ENCODE data around the gene RDH14.

The RDH14 gene

DNA sequence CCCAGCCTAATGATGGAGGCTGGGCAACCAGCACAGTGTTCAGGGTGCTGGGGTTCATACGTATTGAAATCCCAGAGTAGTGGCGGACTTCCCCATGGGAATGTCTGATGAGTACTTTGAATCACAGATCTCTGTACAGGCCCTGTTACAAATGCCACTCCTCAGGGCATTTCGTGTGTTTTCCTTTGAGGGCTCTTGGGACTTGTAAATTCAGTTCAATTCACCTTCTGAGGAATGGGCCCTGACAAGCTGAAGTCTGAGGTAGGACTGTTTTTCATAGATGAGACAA, 288 bp upstream of the RDH14 start:
- no peak for DNase-seq

DNA sequence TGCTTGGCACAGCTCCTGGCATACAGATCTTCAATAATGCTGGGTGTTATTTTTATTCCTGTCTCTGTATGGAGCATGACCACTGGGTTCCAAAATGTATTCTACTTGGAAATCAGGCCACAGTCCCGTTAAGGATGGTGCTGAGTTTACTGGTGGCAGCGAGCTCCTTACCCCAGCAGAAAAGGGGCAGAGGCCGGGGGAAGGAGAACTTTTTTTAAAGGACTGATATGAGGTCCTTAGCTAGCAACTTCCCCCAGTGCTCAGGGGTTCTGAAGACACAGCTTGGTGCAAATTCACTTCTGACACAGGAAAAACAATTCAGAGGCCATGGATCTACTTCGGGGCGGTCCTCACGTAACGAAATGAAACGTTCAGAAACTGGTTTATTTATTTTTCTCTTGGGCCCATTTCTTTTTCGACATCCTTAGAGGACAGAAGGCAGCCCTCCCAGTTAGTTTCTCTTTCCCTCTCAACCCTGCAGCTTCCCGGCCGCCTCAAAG, 872 bp downstream of the RDH14 start:
- DNase-seq, result no peak

DNA sequence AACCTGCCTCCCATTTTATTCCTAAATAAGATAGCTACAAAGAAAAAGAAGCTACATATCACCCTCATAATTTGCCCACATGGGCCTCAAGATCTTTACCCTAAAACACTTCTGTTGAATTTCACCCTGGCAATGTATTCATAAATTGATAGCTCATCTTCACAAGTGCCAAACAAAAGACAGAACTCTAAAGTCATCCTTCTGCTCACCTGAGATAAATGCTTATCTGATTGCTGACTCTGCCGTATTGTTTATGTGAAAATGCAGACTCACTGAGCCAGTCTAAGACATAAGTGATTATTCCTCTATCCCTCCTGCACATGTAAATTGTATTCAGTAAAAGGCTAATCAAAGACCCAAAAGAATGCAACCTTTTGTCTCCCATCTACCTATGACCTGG, 2.0 kb downstream of the RDH14 start:
- no peak for DNase-seq

DNA sequence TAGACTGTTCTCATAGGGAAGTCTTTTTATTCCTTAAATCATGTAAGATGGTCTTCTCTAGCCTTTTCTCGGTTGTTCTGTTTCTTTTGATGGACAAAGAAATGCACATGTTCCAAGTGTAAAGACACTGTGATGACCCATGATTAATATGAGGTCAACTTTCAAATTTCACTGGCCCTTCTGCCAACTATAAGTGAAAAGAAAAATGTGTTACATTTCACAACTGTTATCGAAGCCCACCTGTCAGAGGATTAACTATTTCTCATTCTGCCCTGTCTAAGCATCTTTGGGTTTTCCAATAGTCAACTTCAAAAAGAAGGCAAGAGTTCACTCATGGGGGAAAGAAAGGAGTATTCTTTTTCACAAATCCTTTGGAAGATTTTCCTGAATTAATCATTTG, 3.3 kb downstream of the RDH14 start:
- DNase-seq, result no peak

DNA sequence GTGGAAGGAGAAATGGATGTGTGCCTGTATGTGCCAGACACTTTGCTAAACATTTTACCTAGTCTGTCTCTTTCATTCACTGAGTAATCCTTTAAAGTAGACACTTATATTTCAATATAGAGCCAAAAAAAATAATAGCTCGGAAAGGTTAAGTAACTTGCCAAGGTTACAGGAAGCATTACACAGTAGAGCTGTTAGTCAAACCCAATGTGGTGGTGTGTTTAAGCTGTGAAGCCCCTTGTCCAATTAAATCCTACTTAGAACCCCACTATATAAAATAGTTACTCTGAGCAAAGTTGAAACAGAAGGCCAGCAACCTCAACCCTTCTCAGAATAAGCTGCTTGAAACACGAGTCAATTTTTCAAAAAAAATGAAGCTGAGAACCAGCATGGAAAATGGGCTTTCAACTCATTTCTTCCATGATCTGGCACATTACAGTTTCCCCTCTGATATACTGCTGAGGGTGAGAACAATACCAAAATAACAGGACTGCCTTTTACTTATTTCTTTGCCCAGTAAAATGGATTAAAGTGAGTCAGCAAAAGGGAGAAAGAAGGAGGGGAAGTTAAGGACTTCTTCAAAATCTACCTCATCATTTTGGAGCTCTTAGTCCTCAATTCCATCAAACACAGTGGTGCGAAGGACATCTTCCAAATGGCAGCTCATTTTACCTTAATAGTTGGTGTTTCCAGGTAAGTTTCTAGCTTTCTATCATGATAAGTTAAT, 7.9 kb downstream of the RDH14 start:
- no peak for DNase-seq

DNA sequence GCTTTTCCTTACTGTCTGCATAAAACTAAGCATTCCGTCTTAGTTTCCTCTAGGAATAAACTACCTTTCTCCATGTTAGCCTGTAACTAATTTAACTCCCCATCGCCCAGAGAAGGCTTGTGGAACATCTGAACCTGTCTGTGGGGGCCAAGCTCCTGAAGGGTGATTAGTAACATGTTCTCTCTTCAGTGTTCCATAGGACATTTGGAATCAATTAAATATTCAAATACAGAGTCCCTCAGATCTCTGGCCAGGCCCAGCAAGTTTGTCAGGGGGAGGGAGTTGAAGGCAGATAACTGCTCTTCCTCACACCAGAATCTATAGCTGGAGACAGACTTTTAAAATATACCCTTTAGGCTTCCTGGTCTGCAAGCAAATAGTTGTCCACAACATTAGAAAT, 8.8 kb downstream of the RDH14 start:
- no peak for DNase-seq

DNA sequence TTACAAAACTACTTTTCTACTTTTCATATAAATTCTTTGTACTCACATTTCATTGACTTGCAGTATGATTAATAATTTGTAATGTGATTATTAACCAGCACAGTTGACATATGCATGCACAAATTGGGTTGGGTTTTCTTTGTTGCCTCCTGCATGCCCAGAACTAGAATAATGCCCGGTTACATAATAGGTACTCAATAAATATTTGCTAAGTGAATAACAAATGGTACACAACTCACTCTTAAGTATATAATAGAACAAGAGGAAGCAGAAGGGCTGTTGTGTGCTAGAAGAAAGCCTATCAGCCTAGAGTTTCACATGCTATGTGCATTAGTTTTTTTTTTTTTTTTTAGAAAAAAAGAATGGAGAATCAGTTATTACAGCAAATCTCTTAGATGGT, 9.3 kb downstream of the RDH14 start:
- DNase-seq, result no peak

DNA sequence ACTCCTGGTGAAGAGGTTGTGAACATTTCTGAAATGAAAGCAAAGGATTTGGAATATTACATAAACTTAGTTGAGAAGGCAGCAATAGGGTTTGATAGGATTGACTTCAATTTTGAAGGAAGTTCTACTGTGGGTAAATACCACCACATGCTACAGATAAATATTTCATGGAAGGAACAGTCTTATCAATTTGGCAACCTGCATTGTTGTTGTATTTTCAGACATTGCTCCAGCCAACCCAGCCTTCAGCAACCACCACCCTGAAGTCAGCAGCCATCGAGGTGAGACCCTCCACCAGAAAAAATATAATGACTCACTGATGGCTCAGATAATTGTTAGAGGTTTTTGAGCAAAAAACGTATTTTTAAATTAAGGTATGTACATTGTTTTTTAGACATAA, 10.0 kb downstream of the RDH14 start:
- no peak for DNase-seq

DNA sequence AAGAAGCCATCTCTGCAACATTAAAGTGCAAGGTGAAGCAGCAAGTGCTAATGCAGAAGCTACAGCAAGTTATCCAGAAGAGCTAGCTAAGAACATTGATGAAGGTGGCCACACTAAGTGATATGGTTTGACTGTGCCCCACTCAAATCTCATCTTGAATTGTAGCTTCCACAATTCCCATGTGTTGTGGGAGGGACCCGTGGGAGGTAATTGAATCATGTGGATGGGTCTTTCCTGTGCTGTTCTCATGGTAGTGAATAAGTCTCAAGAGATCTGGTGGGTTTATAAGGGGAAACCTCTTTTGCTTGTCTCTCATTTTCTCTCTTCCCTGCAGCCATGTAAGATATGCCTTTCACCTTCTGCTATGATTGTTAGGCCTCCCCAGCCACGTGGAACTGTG, 11.4 kb downstream of the RDH14 start:
- no peak for DNase-seq

DNA sequence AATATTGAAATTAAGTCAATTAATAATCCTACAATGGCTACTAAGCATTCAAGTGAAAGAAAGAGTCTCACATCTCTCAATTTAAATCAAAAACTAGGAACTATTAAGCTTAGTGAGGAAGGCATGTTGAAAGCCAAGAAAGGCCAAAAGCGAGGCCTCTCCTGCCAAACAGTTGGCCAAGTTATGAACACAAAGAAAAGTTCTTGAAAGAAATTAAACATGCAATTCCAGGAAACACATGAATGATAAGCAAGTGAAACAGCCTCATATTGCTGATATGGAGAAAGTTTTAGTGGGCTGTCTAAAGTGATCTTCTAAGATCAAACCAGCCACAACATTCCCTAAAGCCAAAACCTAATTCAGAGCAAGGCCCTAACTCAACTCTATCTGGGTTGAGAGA, 11.8 kb downstream of the RDH14 start:
- no peak for DNase-seq

DNA sequence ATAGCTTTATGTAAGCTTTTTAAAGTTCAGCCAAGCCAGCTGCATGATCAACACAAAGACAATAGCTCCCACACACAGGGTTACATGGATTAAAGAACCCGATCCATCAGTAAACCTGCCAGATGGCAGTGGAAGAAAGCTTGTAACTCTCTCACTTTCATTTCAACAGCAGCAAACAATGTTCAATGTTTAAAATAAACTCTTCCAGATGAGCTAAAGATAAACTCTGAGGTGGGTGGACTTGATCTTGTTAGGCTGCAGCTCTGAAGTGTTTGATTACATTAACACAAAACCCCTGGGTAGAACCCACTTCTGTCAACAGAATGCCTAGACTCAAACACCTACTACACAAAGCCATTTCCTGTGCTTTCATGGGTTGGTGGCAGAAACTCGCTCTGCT, 13.9 kb downstream of the RDH14 start:
- no peak for DNase-seq

DNA sequence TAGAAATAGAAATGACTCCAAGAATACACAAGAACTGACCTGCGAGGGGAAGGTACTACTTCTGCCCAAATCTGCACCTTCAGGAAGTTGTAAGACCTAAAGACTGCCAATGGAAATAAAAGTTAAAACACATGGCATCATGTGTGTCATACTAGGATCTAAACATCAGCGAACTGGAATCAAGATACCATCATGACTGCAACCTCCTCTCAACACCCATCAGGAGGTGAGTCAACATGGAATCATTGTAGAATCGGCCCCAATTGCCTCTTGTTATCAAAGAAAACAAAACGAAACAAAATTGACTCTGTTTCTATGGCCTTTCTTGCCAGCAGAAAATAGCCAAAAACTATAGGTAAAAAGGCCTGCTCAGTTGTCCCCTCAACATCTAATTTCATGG, 15.1 kb downstream of the RDH14 start:
- no peak for DNase-seq

DNA sequence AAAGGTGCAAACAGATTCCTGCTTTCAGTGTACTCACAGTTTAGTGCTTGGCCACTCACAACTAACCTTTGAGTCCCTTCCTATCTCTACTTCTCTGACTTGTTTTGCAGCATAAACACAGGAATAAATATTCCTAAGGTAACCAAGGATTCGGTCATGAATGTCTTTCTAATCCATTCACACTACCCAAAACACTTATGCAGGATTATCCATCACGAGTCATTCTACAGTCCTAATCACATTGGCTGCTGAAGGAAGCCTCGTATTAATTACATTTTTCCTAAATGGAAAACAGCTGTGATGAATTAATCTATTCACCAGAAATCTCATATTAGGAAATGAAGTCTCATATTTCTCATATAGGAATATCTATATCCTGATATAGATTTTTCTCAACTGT, 16.3 kb downstream of the RDH14 start:
- DNase-seq, result no peak

DNA sequence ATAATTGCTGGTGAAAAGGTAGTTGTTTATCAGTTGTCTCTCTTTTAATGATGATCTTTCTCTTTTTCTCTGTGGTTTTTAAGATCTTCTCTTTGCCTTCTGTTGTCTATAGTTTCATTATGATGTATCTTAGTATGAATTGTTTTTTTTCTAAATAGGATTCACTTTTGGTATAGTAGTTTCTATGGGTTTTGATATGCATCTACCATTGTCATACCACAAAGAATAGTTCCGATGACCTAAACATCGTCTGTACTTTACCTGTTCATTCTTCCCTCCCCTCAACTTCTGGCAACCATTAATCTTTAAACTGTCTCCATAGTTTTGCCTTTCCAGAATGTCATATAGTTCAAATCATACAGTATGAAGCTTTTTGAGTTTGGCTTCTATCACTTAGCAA, 19.6 kb downstream of the RDH14 start:
- no peak for DNase-seq

DNA sequence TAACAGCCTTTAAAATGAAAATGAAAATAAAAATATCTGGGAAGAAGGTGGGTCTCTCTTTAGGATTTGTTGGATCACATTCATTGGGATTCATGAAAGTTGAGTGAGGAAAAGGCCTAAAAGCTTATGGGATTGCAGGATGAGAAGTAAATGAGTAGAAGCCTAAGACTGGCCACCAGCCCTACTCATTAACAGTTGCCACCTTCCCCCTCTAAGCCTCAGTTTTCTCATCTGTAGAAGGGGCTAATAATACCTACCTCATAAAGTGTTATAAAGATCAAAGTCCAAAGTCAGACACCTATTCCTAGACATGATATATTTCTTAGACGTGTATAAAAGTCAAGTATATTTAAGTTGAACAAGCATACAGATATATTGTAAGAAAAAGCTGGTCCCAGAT, 23.8 kb downstream of the RDH14 start:
- DNase-seq, result no peak

DNA sequence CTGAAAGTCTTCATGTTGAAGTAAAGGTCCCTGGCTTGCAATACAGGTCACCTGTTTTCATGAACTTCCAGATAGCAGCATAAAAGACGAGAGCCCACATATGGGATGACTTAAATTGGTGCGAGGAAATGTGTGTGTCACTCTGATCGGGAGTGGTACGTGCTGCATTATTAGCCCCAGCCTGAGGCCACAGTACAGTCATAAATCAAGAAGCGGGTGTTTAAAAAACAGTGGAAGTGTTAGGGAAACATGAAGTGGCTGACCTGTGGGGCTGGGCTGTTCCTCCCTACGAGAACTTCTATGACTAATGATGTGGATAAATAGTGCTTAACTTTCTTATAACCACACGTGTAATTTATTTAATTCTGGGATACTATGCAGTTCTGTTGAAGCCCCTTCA, 24.4 kb downstream of the RDH14 start:
- no peak for DNase-seq

DNA sequence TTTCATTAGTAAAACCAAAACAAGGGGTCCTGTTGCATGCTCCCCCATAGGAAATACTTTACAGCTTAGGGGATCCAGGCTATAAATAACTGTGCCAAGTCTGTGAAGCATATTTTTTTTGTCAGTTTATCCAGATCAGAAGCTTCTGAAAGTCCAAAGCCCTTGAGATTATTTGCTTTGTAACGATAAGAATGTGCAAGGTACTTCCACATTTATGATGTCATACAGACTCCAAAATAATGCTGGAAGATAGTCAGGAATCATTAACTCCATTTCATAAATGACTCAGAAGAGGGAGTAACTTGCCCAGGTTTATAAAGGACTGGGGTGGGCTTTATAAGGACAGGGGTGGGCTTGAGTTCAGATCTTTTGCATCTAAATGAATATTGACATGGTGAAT, 29.3 kb downstream of the RDH14 start:
- DNase-seq, result no peak

DNA sequence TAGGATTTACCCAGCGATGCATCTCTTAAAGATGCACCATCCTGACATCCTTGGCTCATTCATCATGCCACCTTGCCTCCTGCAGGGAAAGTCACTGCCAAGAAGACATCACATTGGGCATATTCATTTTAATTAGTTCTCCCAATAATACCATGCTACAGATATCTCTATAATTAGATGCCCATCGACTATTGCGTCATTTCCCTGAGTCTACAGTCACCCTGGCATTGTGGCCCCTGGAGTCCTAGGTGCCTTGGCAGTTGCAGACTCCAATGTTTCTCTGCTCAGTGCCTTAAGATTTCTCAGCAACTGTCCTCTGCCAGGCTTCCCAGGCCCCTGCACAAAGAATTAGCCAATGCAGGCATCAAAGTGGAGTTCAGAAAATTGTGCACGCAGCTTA, 32.6 kb downstream of the RDH14 start:
- DNase-seq, result no peak

DNA sequence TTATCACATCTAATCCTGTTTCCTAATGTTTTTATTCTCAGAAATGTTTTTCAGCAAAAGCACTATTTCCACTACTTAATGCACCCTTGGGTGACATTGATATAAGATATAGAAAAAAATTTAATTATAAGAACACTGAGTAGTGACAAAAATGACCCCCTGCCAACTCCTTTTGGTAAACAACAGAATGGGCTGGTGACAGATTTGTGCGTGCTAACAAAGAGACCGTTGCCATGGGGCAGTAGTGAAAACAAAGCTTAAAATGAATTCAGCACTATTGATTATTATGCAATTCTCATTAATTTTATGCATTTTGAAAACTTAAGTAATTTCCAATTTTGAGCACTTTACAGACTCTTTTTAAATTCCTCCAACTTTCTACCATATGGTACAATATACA, 33.1 kb downstream of the RDH14 start:
- no peak for DNase-seq

DNA sequence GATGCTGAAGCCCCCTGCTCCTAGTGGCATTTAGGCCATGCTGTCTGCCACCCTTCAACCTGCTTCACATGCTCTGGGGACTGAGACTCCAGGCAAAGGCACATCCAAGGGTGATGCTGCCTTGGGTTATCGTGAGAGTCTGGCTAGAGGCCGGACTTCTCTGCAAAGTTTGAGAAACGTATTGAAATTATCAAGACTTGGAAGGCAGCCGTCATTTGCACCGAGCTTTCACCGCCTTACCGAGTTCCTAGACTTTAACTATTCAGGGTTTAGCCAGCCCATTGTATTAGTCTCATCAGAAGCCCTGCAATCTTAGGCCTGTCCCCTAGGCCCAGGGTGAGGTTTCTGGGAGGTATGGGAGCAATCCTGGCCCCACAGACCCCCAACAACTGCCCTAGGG, 34.0 kb downstream of the RDH14 start:
- DNase-seq, result no peak

DNA sequence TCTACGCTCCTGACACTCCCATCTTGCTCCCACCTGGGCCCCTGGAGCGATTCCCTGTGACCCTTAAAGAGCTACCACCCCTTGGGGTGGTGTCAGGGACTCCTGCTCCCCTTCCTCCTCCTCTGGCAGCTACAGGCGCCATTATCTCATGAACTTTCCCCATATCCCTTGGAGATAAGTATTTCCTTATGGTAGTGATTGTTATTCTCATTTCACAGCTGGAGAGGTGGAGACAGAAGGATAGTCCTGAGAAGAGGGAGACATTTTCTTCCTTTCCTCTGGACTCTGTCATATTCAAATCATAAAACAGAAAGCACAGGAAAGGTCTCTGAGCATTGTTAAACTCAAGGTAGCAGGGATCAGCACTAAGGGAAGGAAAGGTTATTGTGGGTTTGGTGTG, 34.6 kb downstream of the RDH14 start:
- DNase-seq, result no peak

DNA sequence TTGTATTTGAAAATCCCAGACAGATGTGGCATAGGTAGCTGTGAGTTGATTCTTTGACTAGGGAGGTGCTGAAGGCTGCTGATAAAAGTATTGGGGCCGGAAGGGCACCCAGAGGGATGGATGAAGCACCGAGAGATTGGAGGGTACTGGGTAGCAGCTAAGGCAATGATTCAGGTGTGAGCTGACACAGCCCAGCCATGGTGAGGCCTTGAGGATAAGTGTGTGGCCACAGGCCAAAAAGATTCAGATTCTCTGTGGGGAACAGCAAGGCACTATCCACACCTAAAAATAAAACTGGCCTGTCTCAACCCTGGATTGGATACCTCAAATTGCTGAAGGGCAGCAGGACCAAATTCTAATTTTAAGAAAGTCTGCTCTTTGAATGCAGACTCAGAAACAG, 35.2 kb downstream of the RDH14 start:
- DNase-seq, result no peak

DNA sequence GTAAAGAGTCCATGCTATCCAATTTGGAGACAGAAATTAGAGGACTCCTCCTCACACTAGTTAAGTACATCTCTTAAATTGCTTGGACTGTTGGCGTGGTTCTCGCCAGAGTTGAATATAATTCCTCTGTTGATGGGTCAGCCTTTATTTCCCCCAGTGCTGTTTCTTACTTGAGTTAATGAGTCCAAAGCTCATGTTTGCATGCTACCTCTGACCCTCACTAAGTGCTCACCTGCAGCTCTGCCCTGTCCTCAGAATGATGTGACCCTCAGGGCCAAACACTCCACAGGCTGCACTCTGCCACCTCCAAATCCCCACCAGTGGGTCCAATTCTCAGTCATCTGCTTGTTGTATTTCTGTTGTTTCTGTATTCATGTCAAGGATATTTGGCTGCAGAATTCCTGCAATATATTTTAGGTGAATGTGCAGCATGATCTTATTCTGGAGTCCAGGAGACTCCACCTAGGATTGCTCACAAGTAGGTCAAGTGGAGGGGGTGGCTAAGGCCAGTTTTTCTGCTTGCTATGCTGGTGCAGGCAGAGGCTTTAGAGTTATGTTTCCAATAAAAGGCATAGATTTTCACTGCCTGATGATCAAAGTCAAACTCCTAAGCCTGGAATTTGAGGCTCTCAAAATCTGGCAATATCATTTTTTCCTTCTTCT, 37.8 kb downstream of the RDH14 start:
- no peak for DNase-seq

DNA sequence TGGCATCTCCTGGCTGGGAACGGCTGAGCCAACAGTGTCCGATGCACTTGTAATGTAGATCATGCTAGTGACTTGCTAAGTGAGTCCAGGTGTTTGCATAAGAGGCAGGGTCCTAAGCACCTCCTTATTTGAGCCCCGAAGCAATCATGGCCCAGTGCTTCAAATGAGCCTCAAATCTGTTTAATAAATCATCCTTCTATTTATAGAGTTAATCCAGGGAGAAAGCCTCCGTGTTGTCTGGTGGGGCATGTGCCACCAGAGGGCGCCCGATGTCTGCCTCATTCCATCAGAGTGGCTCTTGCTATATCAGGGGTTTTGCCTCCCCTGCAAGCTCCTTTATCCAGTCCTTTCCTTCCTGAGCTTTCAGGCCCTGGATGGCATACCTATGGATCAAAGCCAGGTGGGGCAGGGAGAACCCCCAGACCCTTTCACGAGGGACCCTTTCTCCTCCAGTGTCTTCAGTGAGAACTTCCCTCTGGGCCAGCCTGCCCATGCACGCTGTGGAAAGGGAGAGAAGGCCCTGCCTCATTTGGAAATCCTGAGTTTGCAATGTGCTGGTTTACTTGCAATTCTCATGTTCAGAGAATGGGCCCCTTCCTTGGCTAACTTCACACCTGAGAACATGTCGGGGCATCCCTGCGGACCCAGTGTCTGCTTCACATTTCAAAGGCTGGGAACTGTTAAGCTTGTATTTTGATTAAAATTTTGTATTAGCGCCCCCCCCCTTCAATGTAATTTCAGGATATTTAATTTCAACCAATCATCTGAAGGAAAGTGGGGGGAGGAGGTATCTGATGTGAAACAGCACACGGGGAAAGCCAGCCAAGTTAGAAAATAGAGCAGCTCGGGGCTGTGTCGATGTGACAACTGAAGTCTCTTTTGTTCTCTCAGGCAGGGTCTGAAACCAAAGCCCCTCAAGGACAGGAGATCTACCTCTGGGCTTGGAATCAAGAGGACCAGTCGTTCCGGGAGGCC, 39.7 kb downstream of the RDH14 start:
- DNase-seq, result peak; percentile 27
